ENCODE data around the gene GGT1.

The GGT1 gene

GRCh38 chr22:24563246-24563645 is 39.7 kb upstream of the GGT1 start:
- no peak for TF ChIP-seq MAX (IDR thresholded peaks at IDR 0.05; ENCODE audit: low read depth, low read length)
- no peak for TF ChIP-seq MYC (IDR thresholded peaks at IDR 0.05; ENCODE audit: low read depth, low read length)
- no peak for TF ChIP-seq CTCF (IDR thresholded peaks at IDR 0.05; ENCODE audit: low read depth, low read length)
- TF ChIP-seq POLR2A (IDR thresholded peaks at IDR 0.05; ENCODE audit: extremely low read depth, insufficient read length), result no peak
- H3K4me3 ChIP-seq (ENCODE audit: low read depth, low read length), result no peak overlapping the region
- no peak for DNase-seq (ENCODE audit: low read depth)

GRCh38 chr22:24564376-24565058 is 38.5 kb upstream of the GGT1 start:
- no peak for TF ChIP-seq CTCF (IDR thresholded peaks at IDR 0.05; ENCODE audit: low read depth, low read length)
- TF ChIP-seq MYC (IDR thresholded peaks at IDR 0.05; ENCODE audit: low read depth, low read length), result no peak
- no peak for TF ChIP-seq MAX (IDR thresholded peaks at IDR 0.05; ENCODE audit: low read depth, low read length)
- no peak for TF ChIP-seq POLR2A (IDR thresholded peaks at IDR 0.05; ENCODE audit: extremely low read depth, insufficient read length)
- no peak for DNase-seq (ENCODE audit: low read depth)
- no peak overlapping the region for H3K4me3 ChIP-seq (ENCODE audit: low read depth, low read length)

GRCh38 chr22:24565077-24565476 is 37.9 kb upstream of the GGT1 start:
- H3K4me3 ChIP-seq (ENCODE audit: low read depth, low read length), result no peak overlapping the region
- DNase-seq (ENCODE audit: low read depth), result no peak
- TF ChIP-seq MAX (IDR thresholded peaks at IDR 0.05; ENCODE audit: low read depth, low read length) (no peak), MYC (IDR thresholded peaks at IDR 0.05; ENCODE audit: low read depth, low read length) (no peak), CTCF (IDR thresholded peaks at IDR 0.05; ENCODE audit: low read depth, low read length) (no peak), POLR2A (IDR thresholded peaks at IDR 0.05; ENCODE audit: extremely low read depth, insufficient read length) (no peak)

GRCh38 chr22:24566899-24567511 is 36.0 kb upstream of the GGT1 start:
- DNase-seq (ENCODE audit: low read depth), result no peak

GRCh38 chr22:24567668-24568067 is 35.3 kb upstream of the GGT1 start:
- no peak for DNase-seq (ENCODE audit: low read depth)
- TF ChIP-seq MYC (IDR thresholded peaks at IDR 0.05; ENCODE audit: low read depth, low read length) (no peak), POLR2A (IDR thresholded peaks at IDR 0.05; ENCODE audit: extremely low read depth, insufficient read length) (no peak), CTCF (IDR thresholded peaks at IDR 0.05; ENCODE audit: low read depth, low read length) (no peak), MAX (IDR thresholded peaks at IDR 0.05; ENCODE audit: low read depth, low read length) (no peak)

More at GRCh38 chr22:24566899-24567511, 36.0 kb upstream of the GGT1 start:
- H3K4me3 ChIP-seq (ENCODE audit: low read depth, low read length), result no peak overlapping the region
- no peak for TF ChIP-seq CTCF (IDR thresholded peaks at IDR 0.05; ENCODE audit: low read depth, low read length)

More at GRCh38 chr22:24567668-24568067, 35.3 kb upstream of the GGT1 start:
- H3K4me3 ChIP-seq (ENCODE audit: low read depth, low read length), result no peak overlapping the region
